Coronary artery (tissue), 2 donors: ENCODE data around the gene CUL1.

Source experiments
- DNase-seq: peaks from one replicate; pipeline ENCODE4 v3.0.0-alpha.2; 2017; ENCODE audit warnings: low spot score
- H3K27ac ChIP-seq, 2 donors: fragments of 200-600 bp; sonication (generic); one replicate each; pipeline ENCODE4 v1.5.1; 2016 to 2019
- H3K4me3 ChIP-seq: fragments of 200-600 bp; sonication (generic); 2 replicates; pipeline ENCODE4 v1.5.1; 2016; ENCODE audit warnings: mild to moderate bottlenecking, moderate library complexity
- TF ChIP-seq, protein P1 (sequence below): fragments of 200-600 bp; sonication (generic); IDR thresholded peaks from one replicate; pipeline ENCODE4 v1.5.1; 2019; ENCODE audit warnings: antibody characterized with exemption

CUL1 gene

DNA sequence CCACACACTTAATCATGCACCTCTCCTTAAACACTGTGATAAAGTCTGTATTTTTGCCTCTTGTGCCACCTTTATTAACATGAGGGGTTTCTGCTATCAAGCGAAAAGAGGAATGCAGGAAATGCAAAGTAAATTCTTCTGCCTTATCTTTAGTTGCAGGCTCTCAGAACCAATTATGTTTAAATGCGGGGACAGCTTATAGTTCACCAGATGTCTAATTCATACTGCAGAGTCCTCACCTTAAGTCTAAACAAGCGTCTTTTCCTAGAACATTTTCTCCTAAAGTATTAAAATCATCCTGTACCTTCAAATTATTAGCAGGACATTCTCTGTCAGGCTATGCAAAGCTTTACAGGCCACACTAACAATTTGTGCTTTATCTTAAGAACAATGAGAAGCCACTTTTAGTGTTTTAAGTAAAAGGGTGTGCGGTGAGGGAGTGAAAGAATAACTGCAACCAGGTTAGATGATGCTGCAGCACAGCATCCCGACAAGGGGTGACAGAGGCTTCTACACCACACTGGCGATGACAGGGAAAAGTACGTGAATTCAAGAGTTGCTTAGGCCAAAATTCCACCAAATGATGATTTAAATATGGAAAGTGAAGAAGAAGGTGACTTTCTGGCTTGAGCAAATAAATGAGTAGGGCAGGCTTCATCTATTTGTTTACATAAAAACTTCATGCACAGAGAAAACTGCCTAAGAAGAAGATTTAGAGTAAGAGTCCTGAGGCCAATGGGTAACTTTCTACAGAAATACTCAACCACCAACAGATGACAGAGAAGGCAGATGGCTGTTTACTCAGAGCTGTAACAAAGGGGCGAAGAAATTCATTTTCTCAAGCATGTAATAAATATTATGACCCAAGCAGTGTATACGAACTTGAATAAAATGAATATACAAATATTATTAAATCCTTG lies 149.4 kb downstream of the CUL1 start:
- no peak for DNase-seq
- Histone ChIP-seq H3K4me3 (no peak overlapping the region), H3K27ac (no peak overlapping the region)
- TF ChIP-seq, protein P1, sequence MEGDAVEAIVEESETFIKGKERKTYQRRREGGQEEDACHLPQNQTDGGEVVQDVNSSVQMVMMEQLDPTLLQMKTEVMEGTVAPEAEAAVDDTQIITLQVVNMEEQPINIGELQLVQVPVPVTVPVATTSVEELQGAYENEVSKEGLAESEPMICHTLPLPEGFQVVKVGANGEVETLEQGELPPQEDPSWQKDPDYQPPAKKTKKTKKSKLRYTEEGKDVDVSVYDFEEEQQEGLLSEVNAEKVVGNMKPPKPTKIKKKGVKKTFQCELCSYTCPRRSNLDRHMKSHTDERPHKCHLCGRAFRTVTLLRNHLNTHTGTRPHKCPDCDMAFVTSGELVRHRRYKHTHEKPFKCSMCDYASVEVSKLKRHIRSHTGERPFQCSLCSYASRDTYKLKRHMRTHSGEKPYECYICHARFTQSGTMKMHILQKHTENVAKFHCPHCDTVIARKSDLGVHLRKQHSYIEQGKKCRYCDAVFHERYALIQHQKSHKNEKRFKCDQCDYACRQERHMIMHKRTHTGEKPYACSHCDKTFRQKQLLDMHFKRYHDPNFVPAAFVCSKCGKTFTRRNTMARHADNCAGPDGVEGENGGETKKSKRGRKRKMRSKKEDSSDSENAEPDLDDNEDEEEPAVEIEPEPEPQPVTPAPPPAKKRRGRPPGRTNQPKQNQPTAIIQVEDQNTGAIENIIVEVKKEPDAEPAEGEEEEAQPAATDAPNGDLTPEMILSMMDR: no peak

GRCh38 chr7:148849393-148850098 lies 150.8 kb downstream of the CUL1 start:
- no peak overlapping the region for H3K27ac ChIP-seq

GRCh38 chr7:148850564-148850963 lies 151.9 kb downstream of the CUL1 start:
- Histone ChIP-seq H3K4me3 (no peak overlapping the region), H3K27ac (no peak overlapping the region)
- DNase-seq: no peak
- TF ChIP-seq, protein P1: no peak

More at GRCh38 chr7:148849393-148850098, 150.8 kb downstream of the CUL1 start:
- no peak overlapping the region for H3K4me3 ChIP-seq
- DNase-seq: no peak
- TF ChIP-seq, protein P1: no peak
